ENCODE measurements around the gene MATCAP1. TPM values are rescaled to one million over a fixed set of nuclear protein-coding genes. Genes with fewer than 3 reads are reported as not detected.
A peak's percentile ranks its signal among the peaks of the same experiment; 100 is the strongest.

Gene MATCAP1
- total and polyA plus RNA-seq, 2 donors (not counting 1 experiment from before 2014, with no cell fraction given): 6.2 to 8.9 TPM

GRCh38 chr16:67165121-67166078, 18.4 kb downstream of the MATCAP1 start:
- POLR2A ChIA-PET: interaction anchor here (0.6 kb wide), 2 partner anchors 27 to 130 kb away, joined by 3 to 4 read pairs; no protein-coding TSS in a partner anchor
- H3K79me2 ChIP-seq (ENCODE audit: control insufficient read depth, insufficient read depth, low read length): no peaks in the 10 kb centered on the region
- H4K20me1 ChIP-seq (ENCODE audit: control insufficient read depth, insufficient read depth, low read length, poor library complexity, severe bottlenecking): peaks cover 20% of the 10 kb centered on the region
- no peaks in the 10 kb centered on the region for H3K9me3 Mint-ChIP-seq (ENCODE audit: insufficient read depth)
- ATAC-seq (ENCODE audit: low read depth) (no peak), DNase-seq (peak; percentile 53)
- CTCF ChIA-PET: interaction anchor here (0.6 to 0.8 kb wide), 2 partner anchors 10 to 565 kb away, joined by 3 read pairs; no protein-coding TSS in a partner anchor
- H3K27me3 ChIP-seq (replicated peaks in 1 of 4; ENCODE audit: control extremely low read depth in 1 of 4, control insufficient read depth in 3 of 4, insufficient read depth in 4 of 4, low read length in 3 of 4): peaks cover 0 to 95% (median 61%) of the 10 kb centered on the region in 4 experiments
- no peak overlapping the region for H3K27ac Mint-ChIP-seq
- intact Hi-C loops (cut with micrococcal nuclease): no loop called here
- no peak overlapping the region for H3K27ac ChIP-seq (ENCODE audit: low read length in 2 of 2)
- TF ChIP-seq EZH2 (IDR thresholded peaks at IDR 0.05; ENCODE audit: borderline replicate concordance, insufficient read depth, low read depth, low read length, poor library complexity, severe bottlenecking) (peak; percentile 52), CTCF (IDR thresholded peaks at IDR 0.05) (no peak)
- H3K4me3 ChIP-seq (ENCODE audit: control extremely low read depth in 1 of 5, extremely low read depth in 1 of 5, insufficient read depth in 1 of 5, low read depth in 2 of 5, low read length in 4 of 5): peak overlapping the region in 1 of 5 experiments; percentile 3
- no peaks in the 10 kb centered on the region for H3K36me3 ChIP-seq (replicated peaks in 1 of 2; ENCODE audit: control extremely low read depth in 1 of 2, control insufficient read depth in 1 of 2, extremely low read depth in 1 of 2, insufficient read depth in 2 of 2, low read length in 1 of 2)
- peaks cover 57 to 65% of the 10 kb centered on the region in 2 donors for H3K4me1 ChIP-seq (ENCODE audit: control insufficient read depth in 2 of 2, insufficient read depth in 2 of 2, low read length in 2 of 2)
- peaks cover 40% of the 10 kb centered on the region for H3K4me1 Mint-ChIP-seq
- WGBS (ENCODE audit: insufficient coverage): 11% methylated on average over 81 of the region's 85 CpGs
- H3K9me3 ChIP-seq (ENCODE audit: control extremely low read depth in 1 of 3, control insufficient read depth in 2 of 3, insufficient read depth in 1 of 3, low read length in 2 of 3): peaks cover 0 to 50% (median 0%) of the 10 kb centered on the region in 3 donors
- H3K4me2 ChIP-seq (replicated peaks; ENCODE audit: low read depth, low read length, poor library complexity, severe bottlenecking): peak overlapping the region; percentile 78
- no peak overlapping the region for H3K9ac ChIP-seq (ENCODE audit: low read length)
- peaks cover 56% of the 10 kb centered on the region for H3K27me3 Mint-ChIP-seq
- peak overlapping the region; percentile 56 for H3K4me3 Mint-ChIP-seq
- H2AFZ ChIP-seq (ENCODE audit: insufficient read depth, low read depth, low read length, poor library complexity, severe bottlenecking): no peak overlapping the region

Data from B cell (primary cell).